NOMO-1 (cell line): ENCODE results near the gene PIGS.
"Not testable (repeated sequence)": the region's sequence is repeated elsewhere in the genome, so short reads cannot be mapped to it uniquely, and the experiment has no call there.

Experiments
- DNase-seq, 2 experiments: peaks; one replicate each; lab custom pipeline; 2025; ENCODE audit not compliant: unreplicated experiment in 2 of 2; lab: John Stamatoyannopoulos, UW

The PIGS gene

DNA sequence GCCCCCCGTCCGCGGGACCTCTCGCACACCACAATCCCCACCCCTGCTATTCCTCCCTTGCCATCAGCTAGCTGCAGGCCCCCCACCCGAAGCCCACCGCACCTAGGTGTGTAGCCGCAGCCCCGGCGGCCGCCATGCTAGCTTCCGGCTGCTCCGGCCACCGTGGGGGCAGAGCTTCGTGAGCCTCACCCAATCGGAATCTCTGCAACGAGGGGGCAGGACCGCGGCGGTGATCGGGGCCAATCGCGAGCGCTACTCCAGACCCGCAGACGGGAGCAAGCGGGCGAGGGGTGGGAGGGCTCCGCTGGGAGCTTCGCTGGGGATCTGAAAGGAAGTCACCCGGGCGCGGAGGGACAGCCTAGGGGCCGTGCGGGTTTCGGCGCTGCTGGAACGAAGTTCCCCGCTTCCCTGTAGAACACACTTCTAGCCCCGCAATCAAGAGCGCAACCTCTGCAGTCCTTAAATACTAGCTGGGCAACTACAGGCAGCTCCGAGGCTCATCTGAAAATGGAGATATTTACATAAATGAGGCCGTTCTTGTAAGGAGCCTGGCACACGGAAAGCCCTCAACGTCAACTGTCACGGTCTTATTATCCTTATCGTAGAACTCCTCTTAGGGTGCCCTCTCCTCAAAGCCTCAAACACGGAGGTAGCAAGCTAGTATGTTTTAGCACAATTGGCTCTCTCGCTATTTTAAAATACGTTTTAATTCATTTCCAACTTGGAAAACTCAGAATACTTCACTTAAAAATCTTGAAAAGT, at the start of gene PIGS:
PIGS (minus strand) TSS at position 164 of the 762 bp plus-strand sequence; CDS start at position 136, 28 bp downstream.
- DNase-seq, result peak; percentile 91 to 95

DNA sequence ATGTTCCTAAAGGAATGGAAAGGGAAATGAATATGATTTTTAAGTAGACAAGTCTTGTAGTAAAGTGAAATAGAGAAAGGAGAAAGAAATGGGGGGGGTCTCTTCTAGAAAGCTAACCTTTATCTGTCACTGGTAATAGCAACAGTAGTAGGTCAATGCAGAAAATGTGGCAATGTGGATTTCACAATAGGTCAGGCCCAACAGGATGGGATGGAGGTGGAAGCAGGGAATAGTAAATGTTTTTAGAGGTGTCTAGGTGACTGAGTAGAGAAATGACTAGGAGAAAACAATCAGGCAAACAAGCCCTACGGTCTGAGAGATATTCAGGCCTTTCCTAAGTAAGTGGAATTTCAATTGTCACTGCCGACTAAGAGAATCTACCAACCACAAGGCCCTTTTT, 48.7 kb upstream of the PIGS start:
- no peak for DNase-seq

DNA sequence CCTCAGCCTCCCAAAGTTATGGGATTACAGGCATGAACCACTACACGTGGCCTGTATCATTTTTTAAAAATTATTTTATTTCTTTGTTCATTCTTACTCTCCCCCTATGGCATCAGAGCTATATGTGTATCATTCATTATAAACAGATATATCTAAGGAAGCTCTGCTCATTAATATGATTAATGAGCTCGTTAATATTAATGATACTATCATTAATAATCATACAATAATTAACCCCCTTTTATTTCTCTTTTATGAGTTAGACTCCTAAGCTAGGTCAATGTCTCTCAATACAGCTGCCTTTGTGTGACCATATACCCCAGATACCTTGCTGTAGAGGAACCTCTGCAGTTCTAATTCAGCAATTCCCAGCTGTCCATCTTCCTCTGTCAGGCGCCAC, 47.1 kb upstream of the PIGS start:
- no peak for DNase-seq

DNA sequence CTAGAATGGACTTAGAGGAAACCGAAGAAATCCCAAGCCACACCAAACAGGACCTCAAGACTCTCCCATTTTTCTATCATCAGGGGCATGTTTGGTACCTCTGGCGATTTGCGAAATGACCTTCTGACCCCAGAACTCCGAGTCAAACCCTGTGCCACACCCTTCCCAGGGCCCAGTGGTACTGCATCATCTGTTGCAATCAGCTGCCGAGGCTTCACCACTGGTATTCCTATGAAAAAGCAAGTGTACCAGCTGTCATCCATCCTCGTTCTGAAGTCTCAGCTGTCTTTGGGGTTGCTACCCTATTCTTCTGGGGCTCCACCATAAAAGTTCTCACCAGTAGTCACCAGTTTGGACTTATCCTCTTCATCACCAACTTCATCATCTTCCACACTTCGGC, 45.0 kb upstream of the PIGS start:
- DNase-seq, result no peak

DNA sequence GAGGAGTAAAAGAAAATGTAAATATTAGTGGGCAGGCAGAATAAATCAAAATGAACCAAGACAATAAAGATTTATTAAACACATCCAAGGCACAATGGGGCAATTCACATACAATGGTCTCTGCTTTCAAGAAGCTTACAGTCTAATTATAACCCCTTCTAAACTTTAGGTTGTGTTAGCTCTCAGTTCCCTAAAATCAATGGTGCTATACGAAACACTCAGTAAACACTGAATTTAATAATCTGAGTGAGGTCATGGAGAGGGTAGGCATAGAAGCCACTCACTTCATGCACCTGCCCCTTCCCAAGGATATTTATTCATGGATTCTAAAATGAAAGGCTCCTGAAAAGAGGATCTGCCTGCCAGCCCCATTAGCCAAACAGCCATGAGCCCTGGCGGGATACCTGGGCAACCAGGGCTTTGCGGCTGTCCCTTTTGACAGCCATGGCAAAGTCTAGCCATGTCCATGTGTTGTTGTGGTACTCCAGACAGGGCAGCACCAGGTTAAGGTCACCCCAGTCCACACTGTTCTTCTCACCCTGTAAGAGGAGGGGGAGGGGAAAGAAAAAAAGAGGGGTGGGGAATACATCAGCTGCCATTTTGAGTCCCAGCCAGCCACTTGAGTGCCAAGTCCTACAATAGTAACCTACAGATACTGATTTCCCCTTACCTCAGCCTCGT, 44.1 kb upstream of the PIGS start:
- DNase-seq, result no peak

DNA sequence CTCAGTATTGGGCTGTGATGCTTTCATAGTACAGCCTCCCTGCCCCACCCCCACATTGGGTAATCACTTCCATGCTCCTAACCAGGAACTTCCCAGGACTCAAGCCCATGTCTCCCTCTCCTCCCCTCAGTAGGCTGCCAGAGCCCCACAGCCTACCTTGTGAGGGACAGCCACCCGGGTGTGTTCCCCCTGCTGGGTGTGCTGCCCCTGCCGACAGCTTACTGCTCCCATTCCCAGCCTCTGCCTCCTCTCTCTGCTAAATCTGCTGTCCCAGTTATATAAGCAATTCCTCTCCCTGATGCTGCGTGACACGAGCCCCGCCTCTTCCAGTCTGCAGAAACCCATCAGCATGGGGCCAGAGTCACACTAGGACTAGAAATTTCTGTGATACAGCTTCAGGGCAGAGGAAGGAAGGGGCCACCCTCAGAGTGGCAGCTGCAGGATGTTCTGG, 42.6 kb upstream of the PIGS start, which contains the start of gene RSKR:
RSKR (minus strand) TSS at position 255 of the 451 bp plus-strand sequence; CDS start at position 231, 24 bp downstream.
- no peak for DNase-seq

DNA sequence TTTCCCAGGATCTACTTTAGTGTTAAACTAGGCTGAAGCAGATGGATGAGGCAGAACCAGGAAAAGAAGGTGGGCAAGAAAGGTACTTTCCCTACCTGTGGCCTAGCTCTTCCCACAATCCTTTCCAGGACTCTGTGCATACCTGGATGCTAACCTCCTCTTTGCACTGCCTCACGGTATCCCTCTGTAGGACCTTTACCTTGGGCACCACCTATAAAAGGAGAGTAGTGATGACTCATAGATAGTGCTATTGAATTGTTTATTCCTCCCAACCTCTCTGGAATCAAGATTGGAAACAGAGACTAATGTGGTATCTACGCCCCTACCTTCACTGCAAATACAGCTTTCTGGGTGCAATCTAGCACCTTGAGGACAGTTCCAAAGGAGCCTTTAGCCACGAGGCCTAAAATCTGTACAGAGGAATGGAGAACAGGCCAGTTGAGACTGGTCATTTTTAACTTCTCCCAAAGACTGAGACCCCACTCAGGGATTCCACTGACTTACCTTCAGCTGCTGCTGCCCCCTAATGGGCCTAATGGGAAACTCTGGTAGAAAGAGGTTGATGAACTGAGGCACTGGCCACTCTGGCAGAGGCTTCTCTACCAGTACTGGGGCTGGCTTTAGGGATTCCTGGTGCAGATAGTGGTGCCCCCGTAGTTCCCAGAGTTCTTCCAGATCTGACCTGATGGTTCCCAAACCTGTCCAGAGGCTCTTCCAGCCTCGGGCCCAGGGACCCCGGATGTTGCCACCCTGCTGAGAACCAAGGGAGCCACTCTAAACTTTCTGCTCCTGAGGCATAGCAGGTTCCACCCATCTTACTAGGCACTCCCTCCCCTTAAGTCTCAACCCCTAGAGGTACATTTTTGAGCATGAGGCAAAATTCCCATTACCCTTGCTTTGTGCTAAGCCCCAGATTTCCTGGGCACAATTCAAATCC, 41.9 kb upstream of the PIGS start:
- no peak for DNase-seq

DNA sequence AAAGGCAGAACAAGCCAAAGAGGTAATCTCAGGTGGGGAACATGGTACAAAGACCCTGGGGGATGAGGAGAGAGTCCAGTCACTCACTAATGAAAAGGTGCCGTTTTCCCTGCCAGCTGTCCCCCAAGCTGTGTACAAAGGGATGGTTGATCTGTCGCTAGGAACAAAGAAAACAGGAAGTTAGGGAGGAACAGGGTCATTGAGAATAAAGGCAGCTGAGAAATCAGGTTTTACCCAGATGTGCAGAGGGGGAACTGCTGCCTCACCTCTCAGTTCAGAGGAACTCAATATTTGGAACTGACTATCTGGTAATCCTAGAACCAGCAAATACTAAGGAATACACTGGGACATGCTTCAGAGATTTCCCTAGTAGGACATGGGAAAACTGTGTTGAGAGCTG, 41.2 kb upstream of the PIGS start:
- peak in 1 of 2 experiments; percentile 1 for DNase-seq

DNA sequence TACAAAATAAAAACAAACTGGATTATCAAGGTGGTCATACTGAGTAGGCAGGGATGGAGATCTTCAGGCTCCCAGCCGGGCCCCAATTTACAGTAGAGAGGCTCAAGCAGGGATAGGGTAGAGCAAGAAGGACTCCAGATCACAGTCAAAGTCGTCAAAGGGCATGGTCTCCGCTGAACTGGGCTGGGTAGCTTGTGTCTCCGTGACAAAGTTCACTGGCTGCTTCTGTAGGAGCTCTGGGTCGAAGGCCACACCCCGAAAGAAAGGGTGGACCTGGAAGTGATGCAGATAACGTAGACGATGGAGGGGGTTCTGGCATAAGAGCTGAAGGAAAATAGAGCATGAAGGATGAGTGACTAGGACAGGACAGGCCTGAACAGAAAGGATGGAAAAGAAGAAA, 39.1 kb upstream of the PIGS start:
- no peak for DNase-seq

DNA sequence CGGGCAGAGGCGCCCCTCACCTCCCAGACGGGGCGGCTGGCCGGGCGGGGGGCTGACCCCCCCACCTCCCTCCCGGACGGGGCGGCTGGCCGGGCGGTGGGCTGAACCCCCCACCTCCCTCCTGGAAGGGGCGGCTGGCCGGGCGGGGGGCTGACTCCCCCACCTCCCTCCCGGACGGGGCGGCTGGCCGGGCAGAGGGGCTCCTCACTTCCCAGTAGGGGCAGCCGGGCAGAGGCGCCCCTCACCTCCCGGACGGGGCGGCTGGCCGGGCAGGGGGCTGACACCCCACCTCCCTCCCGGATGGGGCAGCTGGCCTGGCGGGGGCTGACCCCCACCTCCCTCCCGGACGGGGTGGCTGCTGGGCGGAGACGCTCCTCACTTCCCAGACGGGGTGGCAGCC, 32.7 kb upstream of the PIGS start:
- DNase-seq, result not testable (repeated sequence)

DNA sequence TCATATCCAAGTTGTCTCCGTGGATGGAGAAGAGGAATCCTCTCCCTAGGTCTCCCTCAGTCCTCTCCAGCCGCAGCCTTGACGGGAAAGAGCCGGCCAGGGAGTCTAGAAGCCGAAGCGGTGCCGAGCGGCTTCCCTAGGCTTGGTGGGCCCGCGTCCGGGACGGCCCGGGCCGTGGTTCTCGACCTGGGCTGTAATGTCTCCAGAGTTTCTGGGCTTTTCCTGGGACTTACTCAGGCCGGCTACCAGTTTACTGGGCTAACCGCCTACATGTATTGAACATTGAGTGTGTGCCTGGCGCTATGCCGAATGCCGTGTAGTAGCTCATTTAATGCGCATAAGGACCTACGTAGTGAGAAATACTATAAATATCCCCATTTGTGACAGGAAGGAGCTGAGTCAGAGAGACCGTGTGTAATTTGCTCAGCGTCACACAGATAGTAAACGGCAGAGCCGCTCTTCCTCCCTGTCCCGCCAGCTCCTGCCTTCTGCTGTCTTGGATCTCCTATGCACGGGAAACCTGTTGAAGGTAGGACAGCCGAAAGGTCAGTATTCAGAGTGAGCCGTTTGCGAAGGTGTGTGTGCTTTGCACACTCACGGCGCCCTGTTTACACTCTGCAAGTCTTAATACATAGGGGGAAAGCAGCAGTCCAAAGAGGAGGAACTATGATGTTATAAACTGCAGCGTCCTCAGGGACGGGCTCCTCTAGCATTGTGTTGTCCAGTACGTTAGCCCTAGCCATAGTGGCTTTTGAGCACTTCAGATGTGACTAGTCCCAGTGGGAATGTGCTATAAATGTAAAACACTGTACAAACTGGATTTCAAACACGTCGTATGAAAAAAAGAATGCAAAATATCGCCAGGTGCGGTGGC, 28.2 kb upstream of the PIGS start:
- peak; percentile 68 to 87 for DNase-seq

DNA sequence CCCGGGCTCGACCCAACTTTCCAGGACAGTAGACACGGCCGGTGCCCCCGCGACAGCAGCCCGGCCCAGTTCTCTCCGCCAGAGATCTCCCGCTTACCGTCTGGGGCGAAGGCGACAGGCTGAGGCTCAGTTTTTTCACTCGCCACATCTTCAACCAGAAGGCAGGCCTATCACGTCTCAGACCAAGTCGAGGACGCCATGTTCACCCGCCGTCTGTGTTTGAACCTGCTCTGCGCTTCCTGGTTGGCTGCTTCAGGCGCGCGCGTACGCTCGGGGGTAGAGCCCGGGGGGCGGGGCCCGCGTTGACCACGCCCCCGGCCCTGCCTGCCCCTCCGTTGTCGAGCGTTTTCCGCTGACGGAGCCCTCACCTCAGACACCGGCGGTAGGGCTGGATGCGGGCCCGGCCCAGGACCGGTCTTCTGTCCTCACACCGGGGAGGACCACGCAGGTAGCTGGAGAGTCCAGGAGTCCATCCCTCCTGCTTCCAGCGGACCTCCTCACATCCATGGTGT, 27.5 kb upstream of the PIGS start, which contains the start of gene SPAG5:
SPAG5 (minus strand) TSS at position 227 of the 512 bp plus-strand sequence; CDS start at position 148, 79 bp downstream.
- DNase-seq, result peak; percentile 91 to 93

DNA sequence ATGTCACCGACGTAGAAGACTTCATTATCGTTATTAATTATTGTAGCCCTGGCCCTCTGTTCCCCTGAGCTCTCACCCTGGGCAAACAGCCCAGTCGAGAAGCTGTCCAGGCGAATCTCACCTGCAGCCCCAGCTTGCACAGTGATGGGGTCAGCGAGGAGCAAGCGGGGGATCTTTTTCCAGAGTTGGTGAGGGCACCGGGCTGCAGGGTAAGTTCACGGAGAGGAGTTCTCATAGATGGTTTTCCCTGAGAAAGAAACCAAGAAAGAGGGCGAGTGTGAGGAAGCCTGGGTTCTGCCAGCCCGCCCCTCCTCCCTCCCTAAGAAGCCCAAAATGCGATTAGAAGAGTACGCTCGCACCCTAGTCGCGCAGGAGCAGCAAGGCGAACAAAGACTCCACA, 27.1 kb upstream of the PIGS start:
- no peak for DNase-seq

DNA sequence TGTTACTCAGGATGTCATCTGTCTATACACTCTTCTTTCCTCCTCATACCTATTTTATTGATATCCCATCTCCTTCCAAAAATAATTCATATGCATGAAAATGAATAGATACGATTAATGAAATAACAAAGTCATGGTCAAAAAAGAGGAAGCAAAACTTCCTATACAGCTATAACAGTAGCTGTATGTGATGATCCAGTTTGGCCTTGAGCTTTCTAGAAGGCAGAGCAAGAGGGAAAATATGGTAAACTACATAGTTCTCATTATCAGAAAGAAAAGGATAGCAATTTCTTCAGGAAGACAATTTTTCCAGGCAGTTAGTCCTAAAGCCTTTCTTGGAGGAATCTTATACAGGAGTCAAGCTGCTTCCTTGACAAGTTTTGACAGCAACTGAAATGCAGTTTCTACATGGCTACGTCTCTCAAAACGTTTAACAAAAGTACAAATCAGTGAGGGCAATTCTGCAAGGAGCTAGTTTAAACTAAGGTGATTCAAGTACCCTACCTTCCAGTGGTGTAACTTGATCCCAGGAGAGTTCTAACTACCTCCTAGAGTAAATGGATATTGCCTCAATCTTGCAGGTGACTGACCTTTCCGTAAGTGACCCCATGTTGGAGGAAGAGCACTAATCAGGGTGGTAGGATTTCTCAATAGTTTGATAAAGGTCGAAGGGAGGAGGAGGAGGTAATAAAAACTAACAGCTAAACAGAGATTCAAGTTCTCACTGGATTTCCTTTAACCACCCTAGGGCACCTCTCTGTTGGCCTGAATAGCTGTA, 26.5 kb upstream of the PIGS start:
- DNase-seq, result peak; percentile 11 to 42

DNA sequence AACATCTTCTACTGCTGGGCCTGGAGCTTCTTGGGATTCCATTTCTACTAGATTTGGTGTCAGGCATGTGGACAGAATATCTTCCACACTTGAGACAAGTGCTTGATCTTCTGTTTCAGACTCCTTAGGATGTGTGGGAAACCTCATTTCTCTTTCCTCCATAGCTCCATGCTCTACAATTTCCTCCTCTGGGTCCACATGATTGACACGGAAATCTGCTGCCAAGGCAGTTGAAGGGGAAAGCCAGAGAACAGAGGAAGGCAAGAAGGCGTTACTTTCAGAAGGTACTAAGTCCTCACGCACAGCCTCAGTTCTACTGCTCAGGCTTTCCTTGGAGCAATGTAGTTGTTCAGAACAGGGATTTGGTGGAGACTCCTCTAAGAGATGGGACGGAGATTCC, 20.9 kb upstream of the PIGS start:
- DNase-seq, result no peak

DNA sequence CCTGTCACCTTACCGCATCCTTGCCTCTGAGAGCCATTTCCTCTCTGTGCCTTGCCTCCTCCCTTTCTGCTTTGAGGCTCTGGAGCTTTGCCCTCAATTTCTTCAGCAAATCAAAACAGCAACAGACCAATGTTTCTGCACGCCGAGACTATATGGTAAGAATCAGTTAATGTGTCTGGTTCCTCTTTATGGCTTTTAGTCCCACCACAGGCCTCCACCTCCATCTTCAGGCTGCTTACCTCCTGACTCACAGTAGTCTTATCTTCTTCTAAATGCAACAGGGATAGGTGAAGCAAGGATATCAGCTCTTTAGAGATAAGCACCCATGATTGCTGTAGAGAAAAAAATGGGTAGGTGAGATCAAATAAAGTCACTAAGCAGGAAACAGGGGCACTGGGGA, 14.5 kb upstream of the PIGS start:
- DNase-seq, result no peak

DNA sequence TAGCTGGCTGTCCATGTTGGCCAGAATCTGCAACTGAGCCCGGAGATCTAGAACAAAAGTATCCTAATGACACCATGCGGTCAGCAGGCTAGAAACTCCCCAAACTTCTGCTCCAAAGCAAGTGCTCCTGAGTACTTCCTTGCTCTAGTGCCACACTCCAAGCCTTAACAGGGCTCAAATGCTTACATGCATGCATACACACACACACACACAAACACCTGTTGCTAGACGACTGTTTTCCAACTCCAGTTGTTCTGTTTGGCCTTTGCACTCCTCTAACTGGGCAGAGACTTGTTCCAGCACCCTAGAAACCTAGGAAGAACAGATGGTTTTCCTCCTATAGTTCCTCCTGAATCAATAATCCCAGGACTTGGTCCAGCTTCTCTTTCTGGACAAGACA, 13.1 kb upstream of the PIGS start:
- DNase-seq, result no peak

DNA sequence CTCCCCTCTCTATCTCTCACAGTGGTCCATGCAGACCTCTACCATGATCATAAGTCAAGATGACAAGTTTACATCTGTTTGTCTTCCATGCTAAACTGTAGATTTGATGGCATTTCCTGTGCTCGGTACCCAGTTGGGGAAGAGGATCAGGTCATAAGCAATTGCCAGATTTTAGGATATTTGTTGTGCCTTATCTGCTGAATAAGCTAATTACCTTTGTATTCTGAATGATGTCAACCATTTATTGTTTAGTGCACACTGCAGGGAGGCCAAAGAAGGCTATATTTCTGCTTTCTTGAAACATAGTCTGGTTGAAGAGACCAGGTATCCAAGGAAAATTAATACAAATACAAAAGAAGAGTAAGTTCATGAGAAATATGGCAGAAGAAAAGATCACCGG, 11.2 kb upstream of the PIGS start:
- DNase-seq, result no peak

DNA sequence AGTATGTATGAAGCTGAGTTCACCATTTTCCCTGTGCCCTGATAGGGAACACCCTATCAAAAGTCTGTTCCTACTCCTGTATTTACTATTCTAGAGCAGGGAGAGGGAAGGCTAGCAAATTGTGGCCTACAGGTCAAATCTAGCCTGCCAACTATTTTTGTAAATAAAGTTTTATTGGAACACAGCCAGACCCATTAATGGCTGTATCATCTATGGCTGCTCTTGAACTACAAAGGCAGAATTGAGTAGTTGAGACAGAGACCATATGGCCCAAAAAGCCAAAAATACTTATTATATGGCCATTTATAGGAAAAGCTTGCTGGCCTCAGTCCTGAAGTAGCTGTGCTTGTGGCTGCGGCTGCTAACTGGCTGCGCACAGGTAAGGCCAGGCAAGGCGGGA, 9.6 kb upstream of the PIGS start:
- no peak for DNase-seq
